Left lung (tissue), 10 donors: ENCODE data around the gene QPCTL. TPM values are rescaled to one million over a fixed set of nuclear protein-coding genes. Genes with fewer than 3 reads are reported as not detected.

Experiments used
- ATAC-seq: fragments of 200-7000 bp; cut with Tn5 transposase; one replicate; pipeline ENCODE4 v1.9.1; 2020; ENCODE audit warnings: moderate library complexity
- DNase-seq, 4 donors: peaks; one replicate each; pipeline ENCODE4 v3.0.0-alpha.2; 2013 to 2020
- H3K27ac ChIP-seq, 2 donors: fragments of 200-600 bp; sonication (generic) in 1 of 2; one replicate each; pipeline versions ENCODE4 v1.5.0 to v1.8.0; 2020 to 2021
- H3K27me3 ChIP-seq, 2 donors: fragments of 200-600 bp; sonication (generic) in 1 of 2; one replicate each; pipeline versions ENCODE4 v1.5.0 to v1.8.0; 2020 to 2021
- H3K36me3 ChIP-seq, 2 donors: fragments of 200-600 bp; sonication (generic) in 1 of 2; one replicate each; pipeline versions ENCODE4 v1.5.0 to v1.8.0; 2020 to 2021
- H3K4me1 ChIP-seq, 2 donors: fragments of 200-600 bp; one replicate each; pipeline ENCODE4 v1.8.0; 2021
- H3K4me3 ChIP-seq, 2 donors: fragments of 200-600 bp; sonication (generic) in 1 of 2; one replicate each; pipeline versions ENCODE4 v1.5.0 to v1.8.0; 2020 to 2021; ENCODE audit warnings: mild to moderate bottlenecking in 1 of 2
- H3K9me3 ChIP-seq, 2 donors: fragments of 200-600 bp; sonication (generic) in 1 of 2; one replicate each; pipeline versions ENCODE4 v1.5.0 to v1.8.0; 2020 to 2021
- intact Hi-C, 2 donors: fragments of 100-400 bp; cut with DNase I; formaldehyde crosslinking; loops; one replicate each; pipeline versions ENCODE4 v1.11.2 to v1.14.2; 2022
- polyA plus RNA-seq, 6 donors: library from polyadenylated mRNA; unstranded; fragments of 120-200 nt; gene quantifications; one replicate each; pipeline ENCODE4 v1.2.1, GENCODE V29; 2013; ENCODE audit not compliant: insufficient read length in 6 of 6
- total RNA-seq, 2 donors: library from RNA; stranded (reverse); fragmentation: NEBNext Ultra II Directional; extraction: Animal tissue kit (Norgen Biotek cat#: 25700); gene quantifications; one replicate each; pipeline ENCODE4 v1.2.1, GENCODE V29; 2021
- TF ChIP-seq, protein P1 (sequence below), 2 donors: fragments of 200-600 bp; sonication (generic) in 1 of 2; IDR thresholded peaks; one replicate each; pipeline versions ENCODE4 v1.5.0 to v1.8.0; 2021; ENCODE audit warnings: antibody characterized with exemption in 2 of 2
- donor health status: DM: no; HTN: yes; CAD: no.
- donor health status: DM: no; HTN: no; CAD: no.

Gene QPCTL
- total and polyA plus RNA-seq, 8 donors = 7.7 to 13.3 (median 9.5) TPM

DNA sequence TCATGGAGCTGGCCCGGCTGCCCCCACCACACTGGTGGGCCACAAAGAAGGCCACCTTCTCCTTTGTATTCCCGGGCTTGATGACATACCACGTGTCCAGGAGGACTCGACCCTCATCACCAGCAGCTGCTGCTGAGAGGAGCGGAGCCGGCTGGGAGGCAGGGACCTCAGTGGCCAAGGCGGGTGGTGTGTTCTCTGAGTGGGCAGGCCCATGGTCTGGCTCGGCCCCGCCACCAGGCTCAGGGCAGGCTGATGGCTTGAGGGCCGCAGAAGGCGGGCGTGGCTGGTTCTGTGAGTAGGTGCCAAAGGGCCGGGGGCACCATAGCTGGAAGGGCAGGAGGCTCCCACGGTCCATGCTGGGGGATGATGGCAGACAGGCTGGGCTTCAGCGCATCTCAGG lies 20.7 kb downstream of the QPCTL start:
- no peaks in the 10 kb centered on the region for H3K9me3 ChIP-seq
- intact Hi-C loops = no loop called here
- H3K36me3 ChIP-seq = peaks cover 0 to 33% of the 10 kb centered on the region in 2 donors
- TF ChIP-seq, protein P1, sequence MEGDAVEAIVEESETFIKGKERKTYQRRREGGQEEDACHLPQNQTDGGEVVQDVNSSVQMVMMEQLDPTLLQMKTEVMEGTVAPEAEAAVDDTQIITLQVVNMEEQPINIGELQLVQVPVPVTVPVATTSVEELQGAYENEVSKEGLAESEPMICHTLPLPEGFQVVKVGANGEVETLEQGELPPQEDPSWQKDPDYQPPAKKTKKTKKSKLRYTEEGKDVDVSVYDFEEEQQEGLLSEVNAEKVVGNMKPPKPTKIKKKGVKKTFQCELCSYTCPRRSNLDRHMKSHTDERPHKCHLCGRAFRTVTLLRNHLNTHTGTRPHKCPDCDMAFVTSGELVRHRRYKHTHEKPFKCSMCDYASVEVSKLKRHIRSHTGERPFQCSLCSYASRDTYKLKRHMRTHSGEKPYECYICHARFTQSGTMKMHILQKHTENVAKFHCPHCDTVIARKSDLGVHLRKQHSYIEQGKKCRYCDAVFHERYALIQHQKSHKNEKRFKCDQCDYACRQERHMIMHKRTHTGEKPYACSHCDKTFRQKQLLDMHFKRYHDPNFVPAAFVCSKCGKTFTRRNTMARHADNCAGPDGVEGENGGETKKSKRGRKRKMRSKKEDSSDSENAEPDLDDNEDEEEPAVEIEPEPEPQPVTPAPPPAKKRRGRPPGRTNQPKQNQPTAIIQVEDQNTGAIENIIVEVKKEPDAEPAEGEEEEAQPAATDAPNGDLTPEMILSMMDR (IDR thresholded peaks at IDR 0.05) = no peak
- ATAC-seq = no peak
- no peak overlapping the region for H3K4me3 ChIP-seq
- peaks cover 4 to 24% of the 10 kb centered on the region in 2 donors for H3K4me1 ChIP-seq
- H3K27ac ChIP-seq = no peak overlapping the region
- no peaks in the 10 kb centered on the region for H3K27me3 ChIP-seq
- DNase-seq = peak in 1 of 4 donors; percentile 71

DNA sequence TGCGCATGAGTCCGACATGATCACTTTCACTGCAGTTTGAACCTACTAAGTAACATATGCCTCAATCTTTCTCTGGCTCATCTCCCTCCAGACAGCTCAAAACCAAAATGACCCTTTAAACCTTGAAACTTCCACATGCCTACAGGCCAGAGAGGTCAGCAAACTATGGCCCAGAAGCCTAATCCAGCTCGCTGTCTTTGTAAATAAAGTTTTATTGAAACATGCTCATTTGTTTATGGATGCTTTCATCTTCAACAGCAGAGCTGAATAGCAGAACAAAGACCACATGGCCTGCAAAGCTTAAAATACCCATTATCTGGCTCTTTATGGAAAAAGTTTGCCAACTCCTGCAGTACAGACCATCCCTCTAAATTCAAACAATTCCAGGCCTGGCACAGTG lies 22.7 kb downstream of the QPCTL start:
- Histone ChIP-seq H3K36me3 (peaks cover 0 to 36% of the 10 kb centered on the region in 2 donors), H3K4me1 (peaks cover 6 to 31% of the 10 kb centered on the region in 2 donors), H3K9me3 (no peaks in the 10 kb centered on the region), H3K27me3 (no peaks in the 10 kb centered on the region), H3K27ac (no peak overlapping the region), H3K4me3 (no peak overlapping the region)
- no peak for DNase-seq
- TF ChIP-seq, protein P1 (IDR thresholded peaks at IDR 0.05) = no peak
- no peak for ATAC-seq
- intact Hi-C loops = no loop called here

DNA sequence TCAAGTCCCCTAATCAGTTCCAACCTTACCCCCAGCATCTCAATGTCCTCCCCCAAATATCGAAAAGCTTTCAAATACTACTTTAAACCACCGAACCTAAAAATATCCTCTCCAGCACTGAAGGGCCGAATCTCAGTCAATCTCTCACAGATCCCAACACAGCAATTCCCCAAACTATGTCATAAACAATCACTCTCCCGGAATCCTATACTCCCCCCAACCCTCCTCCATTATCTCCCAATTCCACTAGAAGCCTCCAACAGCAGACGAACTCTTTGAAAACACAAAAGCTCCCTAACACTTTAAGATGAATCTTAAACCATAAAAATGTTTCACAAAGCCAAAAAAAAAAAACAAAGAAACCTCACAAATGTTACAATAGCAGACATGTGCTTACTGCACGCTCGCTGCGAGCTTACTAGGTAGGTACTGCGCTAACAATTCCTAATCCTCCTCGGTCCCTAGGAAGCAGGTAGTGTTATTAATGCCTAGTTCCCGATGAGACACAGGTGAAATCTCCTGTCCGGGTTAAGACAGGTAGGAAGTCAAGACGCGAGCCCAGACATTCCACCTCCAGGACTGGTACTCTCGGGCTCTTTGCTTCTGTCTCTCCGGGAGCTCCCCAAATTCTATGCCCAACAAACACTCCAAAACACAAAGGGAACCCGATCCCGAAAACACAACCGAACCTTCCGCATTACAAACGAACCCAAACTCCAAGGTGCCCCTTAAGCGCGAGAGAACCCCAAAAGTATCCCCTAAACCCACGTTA lies 24.1 kb downstream of the QPCTL start:
- Histone ChIP-seq H3K27me3 (no peaks in the 10 kb centered on the region), H3K4me1 (peaks cover 6 to 39% of the 10 kb centered on the region in 2 donors), H3K4me3 (peak overlapping the region; percentile 42 to 60), H3K9me3 (no peaks in the 10 kb centered on the region), H3K36me3 (peaks cover 0 to 29% of the 10 kb centered on the region in 2 donors), H3K27ac (peak overlapping the region; percentile 83 to 95)
- DNase-seq = peak in 2 of 4 donors; percentile 32 to 43
- intact Hi-C loops = no loop called here
- TF ChIP-seq, protein P1 (IDR thresholded peaks at IDR 0.05) = no peak
- ATAC-seq = peak; percentile 32

DNA sequence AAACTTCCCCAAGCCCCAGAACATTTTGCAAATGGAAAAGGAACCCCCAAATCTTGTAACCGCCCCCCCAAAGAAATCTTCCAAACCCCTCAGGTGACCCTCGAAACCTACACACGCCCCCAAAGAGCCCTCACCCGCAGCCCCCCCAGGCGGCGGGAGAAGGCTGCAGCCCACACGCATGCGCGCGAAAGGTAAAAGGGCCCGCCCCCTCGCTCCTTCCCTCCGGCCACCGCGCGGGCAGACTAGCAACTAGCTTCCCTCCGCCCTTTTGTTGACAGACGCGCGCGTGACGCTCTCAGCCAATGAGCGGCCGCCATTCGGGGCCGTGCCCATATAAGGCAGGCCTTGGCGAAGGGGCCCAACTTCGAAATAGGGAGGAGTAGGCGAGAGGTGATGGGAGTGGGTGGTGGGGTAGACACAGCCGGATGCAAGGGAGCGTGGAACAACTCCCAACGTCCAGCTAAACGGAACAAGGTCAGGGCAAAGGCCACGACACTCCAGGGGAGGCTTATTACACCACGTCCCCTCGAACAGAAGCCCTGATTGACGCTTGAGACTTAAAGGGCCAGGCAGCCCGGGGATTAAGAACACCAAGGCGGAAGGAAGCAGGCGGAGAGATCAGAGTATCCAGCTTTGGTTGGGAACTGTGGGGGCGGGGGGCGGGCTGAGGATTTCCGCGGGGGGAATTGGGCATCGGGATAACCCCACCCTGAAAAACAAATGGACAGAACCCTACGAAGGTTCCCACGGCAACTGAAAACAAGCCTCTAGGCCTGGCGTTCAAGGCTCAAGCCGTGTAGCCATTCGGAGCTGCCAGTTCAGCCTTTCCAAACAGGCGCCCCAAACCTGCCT lies 24.9 kb downstream of the QPCTL start:
- TF ChIP-seq, protein P1 (IDR thresholded peaks at IDR 0.05) = peak in 1 of 2 donors; percentile 14
- H3K27me3 ChIP-seq = no peaks in the 10 kb centered on the region
- ATAC-seq (peak; percentile 97), DNase-seq (peak; percentile 98 to 99 (median 99))
- H3K4me1 ChIP-seq = peaks cover 6 to 42% of the 10 kb centered on the region in 2 donors
- peak overlapping the region; percentile 93 to 95 for H3K27ac ChIP-seq
- intact Hi-C loops = no loop called here
- H3K36me3 ChIP-seq = peaks cover 0 to 21% of the 10 kb centered on the region in 2 donors
- H3K4me3 ChIP-seq = peak overlapping the region; percentile 42 to 60
- no peaks in the 10 kb centered on the region for H3K9me3 ChIP-seq
